ENCODE data around the gene ARSI.

ARSI gene

DNA sequence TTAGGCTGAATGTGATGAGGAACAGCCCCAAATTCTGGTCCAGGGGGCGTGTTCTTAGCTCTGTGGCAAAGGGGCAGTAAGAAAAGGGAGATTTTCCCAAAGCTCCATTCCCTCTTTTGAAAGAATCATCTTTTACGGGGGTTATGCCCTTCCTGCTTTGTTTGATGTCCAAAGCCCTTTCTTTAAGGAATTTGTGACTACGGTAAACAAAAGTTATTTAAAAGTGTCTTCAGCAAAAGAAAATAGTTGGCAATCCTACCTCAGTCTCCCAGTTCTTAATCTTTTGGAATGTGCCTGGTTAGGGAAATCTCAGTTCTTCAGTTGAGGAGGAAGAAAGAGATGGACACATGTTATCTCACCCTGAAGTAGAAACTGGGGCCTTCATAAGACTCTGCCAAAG lies 24.4 kb upstream of the ARSI start:
- DNase-seq (ENCODE audit: extremely low read depth in 1 of 2, low read depth in 1 of 2): no peak

GRCh38 chr5:150326707-150327106 lies 24.0 kb upstream of the ARSI start:
- DNase-seq (ENCODE audit: extremely low read depth in 1 of 2, low read depth in 1 of 2): no peak

DNA sequence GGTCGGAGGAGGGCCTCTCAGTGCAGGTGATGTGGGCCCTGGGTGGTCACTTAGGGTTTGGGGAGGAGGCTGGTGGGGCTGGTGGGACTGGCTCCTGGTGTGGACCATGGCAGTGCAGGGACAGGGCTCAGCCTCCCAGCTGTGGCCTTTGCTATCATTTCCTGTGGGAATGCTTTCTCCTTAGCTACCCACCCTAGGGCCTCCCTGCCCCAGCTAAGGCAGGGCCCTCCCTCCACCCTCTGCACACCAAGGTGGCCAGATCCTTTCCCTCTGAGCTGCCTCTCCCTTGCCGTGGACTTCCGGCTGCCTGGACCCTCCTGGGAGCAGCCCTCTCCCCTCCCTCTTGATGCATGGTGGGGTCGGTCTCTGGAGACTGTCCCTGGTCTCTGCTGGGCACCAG lies 22.7 kb upstream of the ARSI start:
- DNase-seq (ENCODE audit: extremely low read depth in 1 of 2, low read depth in 1 of 2): no peak

GRCh38 chr5:150323819-150324218 lies 21.1 kb upstream of the ARSI start:
- no peak for DNase-seq (ENCODE audit: extremely low read depth in 1 of 2, low read depth in 1 of 2)

GRCh38 chr5:150323092-150323491 lies 20.4 kb upstream of the ARSI start:
- DNase-seq (ENCODE audit: extremely low read depth in 1 of 2, low read depth in 1 of 2): no peak

DNA sequence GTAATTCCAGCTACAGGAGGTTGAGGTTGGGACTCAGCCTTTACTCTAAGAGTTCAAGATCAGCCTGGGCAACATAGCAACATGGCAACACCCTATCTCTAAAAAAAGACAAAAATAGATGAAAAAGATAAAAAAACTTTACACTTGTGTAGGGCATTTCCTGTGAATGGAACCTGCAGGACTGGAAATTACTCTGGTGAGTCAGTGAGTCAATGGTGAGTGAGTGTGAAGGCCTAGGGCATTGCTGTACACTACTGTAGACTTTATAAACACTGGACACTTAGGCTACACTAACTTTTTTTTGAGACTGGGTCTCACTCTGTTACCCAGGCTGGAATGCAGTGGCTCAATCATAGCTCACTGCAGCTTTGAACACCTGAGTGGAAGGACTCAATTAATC lies 19.5 kb upstream of the ARSI start:
- DNase-seq (ENCODE audit: extremely low read depth in 1 of 2, low read depth in 1 of 2): no peak

- DNase-seq (ENCODE audit: extremely low read depth in 1 of 2, low read depth in 1 of 2): no peak
Observed at GRCh38 chr5:150321784-150322183, 19.1 kb upstream of the ARSI start.

- DNase-seq (ENCODE audit: extremely low read depth in 1 of 2, low read depth in 1 of 2): no peak
Observed at GRCh38 chr5:150321211-150321610, 18.5 kb upstream of the ARSI start.

DNA sequence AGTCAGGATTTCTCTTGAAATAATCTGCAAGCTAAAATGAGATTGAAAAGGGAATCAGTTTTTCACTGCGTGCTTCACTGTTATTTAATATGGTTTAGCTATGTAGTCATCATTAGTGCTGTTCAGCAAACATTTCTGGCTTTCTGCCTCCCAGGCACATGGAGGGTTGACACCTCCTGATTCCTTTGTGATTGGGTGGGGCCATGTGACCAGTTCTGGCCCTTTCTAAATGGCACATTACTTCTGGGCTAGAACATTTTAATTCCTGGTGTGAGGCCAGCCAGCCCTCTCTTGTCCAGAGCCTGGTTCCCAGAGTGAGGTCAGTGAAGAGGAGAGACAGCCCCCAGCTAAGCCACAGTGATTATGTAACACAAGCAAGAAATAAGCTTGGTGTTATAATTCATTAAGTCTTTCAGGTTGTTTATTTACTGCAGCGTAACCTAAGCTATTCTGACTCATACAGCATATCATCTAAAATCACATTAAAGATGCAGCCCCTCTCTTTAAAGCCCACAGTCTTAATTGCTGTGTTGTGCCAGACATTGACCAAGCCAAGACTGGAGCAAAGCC lies 17.4 kb upstream of the ARSI start:
- DNase-seq (ENCODE audit: extremely low read depth in 1 of 2, low read depth in 1 of 2): no peak

- DNase-seq (ENCODE audit: extremely low read depth in 1 of 2, low read depth in 1 of 2): no peak
Observed at GRCh38 chr5:150319484-150319790, 16.7 kb upstream of the ARSI start.

DNA sequence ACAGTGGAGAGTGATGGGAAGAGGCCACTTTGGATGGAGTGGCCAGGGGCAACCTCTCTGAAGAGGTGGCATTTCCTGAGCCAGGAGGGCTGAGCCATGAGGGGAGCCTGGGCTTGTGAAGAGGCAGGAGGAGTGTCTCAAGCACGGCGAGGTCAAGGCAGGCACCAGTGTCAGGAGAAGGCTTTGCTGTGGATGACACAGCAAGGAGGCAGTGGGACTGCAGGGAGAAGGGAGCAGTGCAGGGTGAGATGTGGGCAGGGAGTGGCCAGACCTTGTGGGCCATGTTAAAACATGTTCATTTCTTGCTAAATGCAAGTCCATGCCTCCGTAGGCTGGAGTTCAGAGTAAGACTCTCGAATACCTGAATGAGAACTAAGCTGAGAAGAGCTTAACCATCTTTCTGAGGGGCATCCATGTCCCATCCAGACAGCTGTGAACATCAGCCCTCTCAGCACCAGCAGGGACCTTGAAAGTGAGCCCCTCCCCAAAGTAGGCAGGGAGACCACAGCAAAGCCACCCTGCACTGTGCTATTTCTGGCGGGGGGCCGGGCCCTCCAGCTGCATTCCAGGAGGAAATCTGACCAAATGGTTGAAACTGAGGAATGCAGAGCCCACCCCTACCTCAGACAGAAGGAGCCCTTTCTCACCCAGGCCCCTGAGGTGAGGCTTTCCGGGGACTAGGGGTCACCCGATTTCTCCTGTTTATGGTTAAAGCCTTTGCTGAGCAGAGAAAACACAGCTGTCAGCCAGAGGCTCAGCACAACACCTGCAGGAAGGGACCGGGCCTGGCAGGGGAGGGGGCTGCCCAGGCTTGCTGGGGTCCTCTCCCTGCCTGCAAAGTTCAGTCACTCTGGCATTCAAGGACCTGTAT lies 16.1 kb upstream of the ARSI start:
- no peak for DNase-seq (ENCODE audit: extremely low read depth in 1 of 2, low read depth in 1 of 2)

- DNase-seq (ENCODE audit: extremely low read depth in 1 of 2, low read depth in 1 of 2): no peak
Observed at GRCh38 chr5:150317048-150318003, 14.6 kb upstream of the ARSI start.

GRCh38 chr5:150316320-150316719 lies 13.6 kb upstream of the ARSI start:
- DNase-seq (ENCODE audit: extremely low read depth in 1 of 2, low read depth in 1 of 2): no peak

DNA sequence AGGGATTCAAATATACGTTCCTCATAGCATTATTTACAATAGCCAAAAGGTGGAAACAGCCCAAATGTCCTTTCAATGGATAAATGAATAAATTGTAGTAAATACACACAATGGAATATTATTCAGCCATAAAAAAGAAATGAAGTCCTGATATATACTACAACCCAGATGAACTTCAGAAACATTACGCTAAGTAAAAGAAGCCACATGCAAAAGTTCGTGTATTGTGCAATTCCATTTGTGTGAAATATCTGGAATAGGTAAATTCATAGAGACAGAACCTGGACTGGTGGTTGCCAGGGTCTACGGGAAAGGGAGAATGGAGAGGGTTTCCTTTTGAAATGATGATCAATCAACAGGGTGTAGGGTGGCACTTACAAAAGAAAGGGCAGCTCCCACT lies 12.5 kb upstream of the ARSI start:
- no peak for DNase-seq (ENCODE audit: extremely low read depth in 1 of 2, low read depth in 1 of 2)

GRCh38 chr5:150313921-150314716 lies 11.4 kb upstream of the ARSI start:
- DNase-seq (ENCODE audit: extremely low read depth in 1 of 2, low read depth in 1 of 2): no peak

DNA sequence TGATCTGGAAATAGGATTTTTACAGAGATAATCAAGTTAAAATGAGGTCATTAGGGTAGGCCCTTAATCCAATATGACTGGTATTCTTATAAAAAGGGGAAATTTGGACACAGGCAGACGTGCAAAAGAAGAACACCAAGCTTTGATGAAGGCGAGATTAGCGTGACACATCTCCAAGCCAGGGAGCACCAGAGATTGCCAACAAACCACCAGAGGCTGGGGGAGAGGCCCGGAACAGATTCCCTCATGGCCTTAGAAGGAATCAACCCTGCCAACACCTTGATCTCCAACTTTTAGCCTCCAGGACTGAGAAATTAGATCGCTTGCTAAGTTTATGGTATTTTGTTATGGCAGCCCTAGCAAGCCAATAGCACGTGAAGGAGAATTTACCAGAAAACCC lies 10.8 kb upstream of the ARSI start:
- DNase-seq (ENCODE audit: extremely low read depth in 1 of 2, low read depth in 1 of 2): no peak

GRCh38 chr5:150312518-150312917 lies 9.8 kb upstream of the ARSI start:
- no peak for DNase-seq (ENCODE audit: extremely low read depth in 1 of 2, low read depth in 1 of 2)

DNA sequence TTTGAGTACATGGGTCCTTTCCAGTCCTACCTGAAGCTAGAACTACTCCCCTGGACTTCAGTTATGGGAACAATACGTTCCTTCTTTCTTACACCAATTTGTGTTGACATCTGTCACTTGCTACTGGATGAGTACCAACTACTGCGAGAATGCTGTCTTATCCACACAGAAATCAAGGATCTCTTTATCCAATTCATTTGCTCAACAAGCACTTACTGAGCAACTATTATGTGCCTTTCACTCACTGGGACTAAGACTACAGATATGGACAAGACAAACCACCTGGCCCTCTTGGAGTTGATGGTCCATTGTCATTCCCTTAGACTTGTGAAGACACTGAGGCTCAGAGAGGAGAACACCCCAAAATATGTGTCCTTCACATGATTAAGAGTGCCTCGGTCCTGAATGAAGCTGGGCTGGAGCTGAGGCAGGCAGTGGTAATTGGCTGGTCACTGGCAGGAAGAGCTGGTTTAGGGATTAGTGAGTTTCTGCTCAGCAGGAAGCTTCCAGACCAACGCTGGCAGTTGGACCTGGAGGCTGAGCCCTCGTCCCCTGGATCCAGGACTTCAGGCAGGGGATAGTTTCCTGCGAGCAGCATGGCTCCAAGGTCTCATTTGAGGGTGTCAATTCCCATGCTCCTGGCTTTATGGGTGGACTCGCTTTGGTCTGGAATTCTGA lies 8.4 kb upstream of the ARSI start:
- no peak for DNase-seq (ENCODE audit: extremely low read depth in 1 of 2, low read depth in 1 of 2)

GRCh38 chr5:150310246-150310645 lies 7.5 kb upstream of the ARSI start:
- DNase-seq (ENCODE audit: extremely low read depth in 1 of 2, low read depth in 1 of 2): no peak

DNA sequence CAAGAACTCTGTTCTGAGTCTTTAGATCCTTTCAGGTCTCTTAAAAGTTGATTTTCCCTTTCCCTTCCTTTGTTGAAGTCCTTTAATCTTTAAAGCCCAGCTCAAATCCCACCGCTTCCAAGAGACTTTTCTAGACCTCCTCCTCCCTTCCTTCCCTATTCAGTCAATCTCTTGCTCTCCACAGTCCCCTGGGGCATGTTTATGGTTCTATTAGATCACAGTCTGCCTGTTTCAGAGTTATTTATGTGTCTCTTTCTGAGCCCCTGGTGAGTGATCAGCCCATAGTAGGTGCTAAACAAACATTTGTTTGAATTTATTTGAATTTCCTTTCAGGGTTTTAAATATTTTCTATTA lies 7.2 kb upstream of the ARSI start:
- no peak for DNase-seq (ENCODE audit: extremely low read depth in 1 of 2, low read depth in 1 of 2)
